Neural crest cell (in vitro differentiated cells): ENCODE measurements around the gene FAM229B. TPM values are rescaled to one million over a fixed set of nuclear protein-coding genes. Genes with fewer than 3 reads are reported as not detected.
"Not testable (repeated sequence)": the region's sequence is repeated elsewhere in the genome, so short reads cannot be mapped to it uniquely, and the experiment has no call there.

Experiments
- DNase-seq: peaks from one replicate; pipeline ENCODE4 v3.0.0; 2021; ENCODE audit warnings: low read depth, mixed read lengths, low spot score
- H3K27ac Mint-ChIP-seq: one replicate; pipeline ENCODE4 v1.8.0; 2021; ENCODE audit warnings: mild to moderate bottlenecking, mixed read lengths; ENCODE audit not compliant: unreplicated experiment
- H3K27me3 Mint-ChIP-seq: 2 replicates; pipeline ENCODE4 v1.8.0; 2021; ENCODE audit warnings: low read depth, mild to moderate bottlenecking, mixed read lengths
- H3K36me3 Mint-ChIP-seq: 2 replicates; pipeline ENCODE4 v1.8.0; 2021; ENCODE audit warnings: low read depth, mild to moderate bottlenecking, mixed read lengths
- H3K4me1 Mint-ChIP-seq: 2 replicates; pipeline ENCODE4 v1.8.0; 2021; ENCODE audit warnings: mixed read lengths
- H3K4me3 Mint-ChIP-seq: one replicate; pipeline ENCODE4 v1.8.0; 2021; ENCODE audit warnings: mild to moderate bottlenecking, mixed read lengths
- H3K9me3 Mint-ChIP-seq: 2 replicates; pipeline ENCODE4 v1.8.0; 2021; ENCODE audit warnings: mixed read lengths
- total RNA-seq: library from RNA; stranded (reverse); gene quantifications from 2 replicates; pipeline ENCODE4 v1.2.1, GENCODE V29; 2021
- TF ChIP-seq, protein P1 (sequence below): fragments of 200-600 bp; sonication (generic); conservative IDR thresholded peaks from 2 replicates; pipeline ENCODE4 v1.5.0; 2021; ENCODE audit warnings: antibody characterized with exemption, mild to moderate bottlenecking

Gene FAM229B
- total RNA-seq, 1 donor from 2014 or later = 30.3 TPM

DNA sequence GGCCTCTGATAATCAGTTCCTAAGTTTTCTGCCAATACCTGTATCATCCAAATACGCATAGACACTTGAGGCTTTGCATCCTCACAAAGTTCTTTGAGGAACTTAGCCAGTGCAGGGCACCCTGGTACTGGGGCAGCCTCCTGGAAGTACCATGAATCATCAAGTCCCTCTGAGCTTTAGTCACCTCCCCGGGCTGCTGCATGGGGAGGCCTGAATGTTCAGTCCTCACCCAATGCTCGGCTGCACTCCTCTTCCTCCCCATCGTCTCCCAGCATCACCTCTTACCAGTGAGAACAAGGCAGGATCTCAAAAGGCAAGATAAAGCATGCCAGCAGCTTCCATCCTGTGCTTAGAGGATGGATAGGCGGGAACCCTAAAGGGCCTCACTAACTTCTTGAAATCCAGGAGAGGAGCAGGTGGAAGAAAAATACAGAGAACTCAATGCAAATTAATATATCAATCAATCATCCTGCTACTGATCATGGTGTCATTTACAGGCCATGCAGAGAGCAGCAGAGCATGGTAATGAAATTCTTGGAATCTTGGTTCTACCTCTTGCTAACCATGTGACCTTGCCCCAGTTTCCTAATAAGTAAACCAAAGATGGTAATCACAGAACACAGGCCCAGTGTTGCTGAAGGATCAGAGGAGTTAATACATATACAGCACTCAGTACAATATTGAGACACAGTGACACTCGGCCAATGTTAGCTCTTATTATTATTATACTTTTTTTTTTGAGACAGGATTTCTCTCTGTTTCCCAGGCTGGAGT, 38.2 kb upstream of the FAM229B start:
- Mint-ChIP-seq H3K36me3 (peaks cover 3% of the 10 kb centered on the region), H3K27me3 (no peaks in the 10 kb centered on the region)
- TF ChIP-seq, protein P1, sequence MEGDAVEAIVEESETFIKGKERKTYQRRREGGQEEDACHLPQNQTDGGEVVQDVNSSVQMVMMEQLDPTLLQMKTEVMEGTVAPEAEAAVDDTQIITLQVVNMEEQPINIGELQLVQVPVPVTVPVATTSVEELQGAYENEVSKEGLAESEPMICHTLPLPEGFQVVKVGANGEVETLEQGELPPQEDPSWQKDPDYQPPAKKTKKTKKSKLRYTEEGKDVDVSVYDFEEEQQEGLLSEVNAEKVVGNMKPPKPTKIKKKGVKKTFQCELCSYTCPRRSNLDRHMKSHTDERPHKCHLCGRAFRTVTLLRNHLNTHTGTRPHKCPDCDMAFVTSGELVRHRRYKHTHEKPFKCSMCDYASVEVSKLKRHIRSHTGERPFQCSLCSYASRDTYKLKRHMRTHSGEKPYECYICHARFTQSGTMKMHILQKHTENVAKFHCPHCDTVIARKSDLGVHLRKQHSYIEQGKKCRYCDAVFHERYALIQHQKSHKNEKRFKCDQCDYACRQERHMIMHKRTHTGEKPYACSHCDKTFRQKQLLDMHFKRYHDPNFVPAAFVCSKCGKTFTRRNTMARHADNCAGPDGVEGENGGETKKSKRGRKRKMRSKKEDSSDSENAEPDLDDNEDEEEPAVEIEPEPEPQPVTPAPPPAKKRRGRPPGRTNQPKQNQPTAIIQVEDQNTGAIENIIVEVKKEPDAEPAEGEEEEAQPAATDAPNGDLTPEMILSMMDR = no peak

DNA sequence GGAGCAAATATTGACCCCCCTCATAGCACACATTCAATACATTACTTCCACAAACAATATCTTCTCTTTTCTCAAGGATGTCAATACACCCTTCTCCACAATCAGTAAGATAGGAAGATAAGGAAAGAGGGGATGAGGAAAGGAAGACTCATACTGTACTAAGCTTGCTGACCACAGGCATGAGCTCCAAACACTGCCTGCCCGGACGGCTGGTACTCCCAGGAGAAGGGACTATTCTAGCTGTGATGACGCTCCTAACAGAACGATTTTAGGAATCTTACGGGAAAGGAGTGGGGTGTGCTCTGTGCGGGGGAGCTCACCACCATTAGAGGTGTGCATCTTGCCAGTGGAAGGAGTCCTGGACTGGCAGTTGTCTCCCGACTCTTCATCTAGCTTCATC, 37.4 kb upstream of the FAM229B start:
- Mint-ChIP-seq H3K9me3 (no peaks in the 10 kb centered on the region), H3K36me3 (peaks cover 3% of the 10 kb centered on the region), H3K4me3 (no peak overlapping the region), H3K27ac (no peak overlapping the region), H3K27me3 (no peaks in the 10 kb centered on the region), H3K4me1 (peaks cover 9% of the 10 kb centered on the region)
- no peak for DNase-seq
- TF ChIP-seq, protein P1 = no peak

More for the DNA sequence above, 38.2 kb upstream of the FAM229B start:
- H3K4me3 Mint-ChIP-seq = no peak overlapping the region
- no peak for DNase-seq
- peaks cover 9% of the 10 kb centered on the region for H3K4me1 Mint-ChIP-seq
- H3K27ac Mint-ChIP-seq = no peak overlapping the region
- H3K9me3 Mint-ChIP-seq = no peaks in the 10 kb centered on the region

DNA sequence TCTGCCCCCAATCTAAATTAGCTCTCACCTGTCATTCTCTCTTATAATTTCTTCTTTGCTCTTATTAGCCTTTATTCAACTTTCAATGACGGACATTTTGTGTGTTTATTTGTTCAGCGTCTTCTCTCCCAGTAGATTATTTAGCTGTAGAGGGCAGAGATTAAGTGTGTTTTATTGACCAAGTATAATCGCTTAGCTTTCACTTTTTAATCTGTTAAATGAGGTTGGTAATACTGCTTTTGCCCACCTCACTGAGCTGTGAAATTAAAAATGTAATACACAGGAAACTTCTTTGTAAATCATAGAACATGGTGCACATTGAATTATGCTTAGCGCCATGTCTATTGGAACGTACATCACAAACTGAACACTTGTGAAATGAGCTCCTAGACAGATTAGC, 37.0 kb upstream of the FAM229B start:
- no peak overlapping the region for H3K4me3 Mint-ChIP-seq
- peaks cover 3% of the 10 kb centered on the region for H3K36me3 Mint-ChIP-seq
- TF ChIP-seq, protein P1 = no peak
- no peaks in the 10 kb centered on the region for H3K27me3 Mint-ChIP-seq
- DNase-seq = no peak
- peaks cover 9% of the 10 kb centered on the region for H3K4me1 Mint-ChIP-seq
- no peak overlapping the region for H3K27ac Mint-ChIP-seq
- no peaks in the 10 kb centered on the region for H3K9me3 Mint-ChIP-seq

DNA sequence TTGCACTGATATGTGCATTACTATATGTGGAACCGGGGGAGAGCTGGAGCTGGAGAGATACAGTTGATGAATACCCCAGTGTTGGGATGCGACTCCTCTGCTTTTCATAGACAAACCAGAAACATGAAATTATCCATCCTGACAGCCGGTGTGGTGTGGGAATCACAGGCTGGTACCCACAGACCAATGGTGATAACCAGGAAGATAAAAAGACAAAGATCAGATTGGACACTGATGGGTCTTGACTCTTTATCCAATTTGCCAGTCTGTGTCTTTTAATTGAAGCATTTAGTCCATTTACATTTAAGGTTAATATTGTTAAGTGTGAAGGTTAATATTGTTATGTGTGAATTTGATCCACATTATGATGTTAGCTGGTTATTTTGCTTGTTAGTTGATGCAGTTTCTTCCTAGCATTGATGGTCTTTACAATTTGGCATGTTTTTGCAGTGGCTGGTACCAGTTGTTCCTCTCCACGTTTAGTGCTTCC, 36.1 kb upstream of the FAM229B start:
- not testable (repeated sequence) for H3K4me1 Mint-ChIP-seq, H3K36me3 Mint-ChIP-seq, H3K27ac Mint-ChIP-seq, DNase-seq, H3K4me3 Mint-ChIP-seq, H3K27me3 Mint-ChIP-seq, H3K9me3 Mint-ChIP-seq

DNA sequence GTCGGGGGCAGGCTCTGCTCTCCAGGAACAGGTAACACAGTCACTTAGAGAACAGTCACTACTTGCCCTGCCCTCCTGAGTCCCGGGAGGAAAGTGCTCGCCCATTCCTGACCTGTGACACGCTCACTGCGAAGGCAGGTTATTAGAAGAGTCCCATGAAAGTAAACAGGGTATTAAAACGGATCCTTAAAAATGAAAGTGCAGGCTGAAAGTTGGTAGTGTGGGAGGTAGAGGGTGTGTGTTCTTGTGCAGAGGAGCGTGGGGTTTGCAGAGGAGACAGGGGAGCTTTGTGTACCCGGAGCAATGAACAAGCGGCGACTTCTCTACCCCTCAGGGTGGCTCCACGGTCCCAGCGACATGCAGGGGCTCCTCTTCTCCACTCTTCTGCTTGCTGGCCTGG, 33.4 kb upstream of the FAM229B start, which contains the start of gene CCN6:
CCN6 (plus strand) TSS at position 104 of the 400 bp plus-strand sequence; CDS start at position 358, 254 bp downstream.
- H3K27me3 Mint-ChIP-seq = no peaks in the 10 kb centered on the region
- TF ChIP-seq, protein P1 = no peak
- peaks cover 3% of the 10 kb centered on the region for H3K36me3 Mint-ChIP-seq
- H3K27ac Mint-ChIP-seq = no peak within 1 kb of the TSS
- peaks cover 5% of the 10 kb centered on the region for H3K4me1 Mint-ChIP-seq
- H3K4me3 Mint-ChIP-seq = no peak within 1 kb of the TSS
- H3K9me3 Mint-ChIP-seq = no peaks in the 10 kb centered on the region
- no peak for DNase-seq

GRCh38 chr6:112054555-112055190, 32.7 kb upstream of the FAM229B start:
- H3K9me3 Mint-ChIP-seq = no peaks in the 10 kb centered on the region
- H3K27me3 Mint-ChIP-seq = no peaks in the 10 kb centered on the region
- TF ChIP-seq, protein P1 = no peak
- no peak for DNase-seq
- H3K27ac Mint-ChIP-seq = no peak overlapping the region
- H3K4me3 Mint-ChIP-seq = no peak overlapping the region
- no peaks in the 10 kb centered on the region for H3K4me1 Mint-ChIP-seq
- H3K36me3 Mint-ChIP-seq = peaks cover 3% of the 10 kb centered on the region
